Measurements from ENCODE around the gene REG3A. TPM values are rescaled to one million over a fixed set of nuclear protein-coding genes. Genes with fewer than 3 reads are reported as not detected.

The REG3A gene
- total and polyA plus RNA-seq, 10 of the 15 experiments (the other 5 are each of a cell fraction or from before 2014, with no cell fraction given), result 0.62 TPM; not detected in 9

GRCh38 chr2:79128406-79128805 lies 31.1 kb downstream of the REG3A start:
- POLR2A ChIA-PET, result no interaction called here
- Histone ChIP-seq H3K79me2 (ENCODE audit: control insufficient read depth, insufficient read depth, low read length) (no peaks in the 10 kb centered on the region), H3K4me2 (ENCODE audit: control insufficient read depth, insufficient read depth) (no peak overlapping the region), H3K9ac (ENCODE audit: control insufficient read depth, insufficient read depth, low read length) (no peak overlapping the region), H3K9me3 (replicated peaks; ENCODE audit: control insufficient read depth, insufficient read depth, low read length) (no peaks in the 10 kb centered on the region), H3K27me3 (replicated peaks in 1 of 2; ENCODE audit: control insufficient read depth in 2 of 2, insufficient read depth in 2 of 2, low read length in 1 of 2) (no peaks in the 10 kb centered on the region), H3K4me3 (no peak overlapping the region), H4K20me1 (ENCODE audit: control insufficient read depth, insufficient read depth) (no peaks in the 10 kb centered on the region), H3K4me1 (ENCODE audit: control insufficient read depth, insufficient read depth, low read length) (no peaks in the 10 kb centered on the region), H2AFZ (ENCODE audit: control insufficient read depth, low read depth, low read length) (no peak overlapping the region), H3K27ac (ENCODE audit: control insufficient read depth, insufficient read depth) (no peak overlapping the region), H3K36me3 (ENCODE audit: control insufficient read depth in 2 of 2, insufficient read depth in 2 of 2, low read length in 1 of 2) (no peaks in the 10 kb centered on the region)
- CTCF ChIA-PET, result no interaction called here
- in situ Hi-C loops (cut with MboI) (no loop called here), intact Hi-C loops (cut with micrococcal nuclease; ENCODE audit: unreplicated experiment) (no loop called here)
- RAD21 ChIA-PET (ENCODE audit: unreplicated experiment), result no interaction called here
- FAIRE-seq, result no peak
- WGBS (ENCODE audit: insufficient coverage, insufficient replicate concordance, low lambda C conversion rate, missing lambda C conversion rate), result 29% methylated on average over 3 of the region's 3 CpGs
- SMC1A ChIA-PET (ENCODE audit: uncharacterized antibody, unreplicated experiment), result no interaction called here
- DNase-seq (ENCODE audit: low read depth, low spot score), result no peak
- BruUV-seq (replicated peaks), result no TSS peak
- ATAC-seq, result no peak
- TF ChIP-seq CHD1 (IDR thresholded peaks at IDR 0.05; ENCODE audit: low read depth, low read length) (no peak), STAT3 (IDR thresholded peaks at IDR 0.05; ENCODE audit: low read depth, low read length) (no peak), IKZF1 (conservative IDR thresholded peaks at IDR 0.05) (no peak), REST (IDR thresholded peaks at IDR 0.05; ENCODE audit: low read depth, low read length) (no peak), E4F1 (IDR thresholded peaks at IDR 0.05; ENCODE audit: borderline replicate concordance, partially characterized antibody) (no peak), PML (IDR thresholded peaks at IDR 0.05; ENCODE audit: low read length) (no peak), RELB (IDR thresholded peaks at IDR 0.05; ENCODE audit: low read depth) (no peak), NFYB (IDR thresholded peaks at IDR 0.05; ENCODE audit: insufficient read depth, low read depth, low read length) (no peak), CBX5 (IDR thresholded peaks at IDR 0.05; ENCODE audit: low read depth) (no peak), TCF7 (IDR thresholded peaks at IDR 0.05; ENCODE audit: borderline replicate concordance) (no peak), FOXM1 (IDR thresholded peaks at IDR 0.05; ENCODE audit: low read depth, low read length) (no peak), ELK1 (IDR thresholded peaks at IDR 0.05; ENCODE audit: low read depth, low read length) (no peak), KAT2A (conservative IDR thresholded peaks at IDR 0.05; ENCODE audit: control insufficient read depth, low read depth, low read length) (no peak), NFIC (IDR thresholded peaks at IDR 0.05; ENCODE audit: low read depth, low read length) (no peak)
- TF ChIP-seq, protein P1, sequence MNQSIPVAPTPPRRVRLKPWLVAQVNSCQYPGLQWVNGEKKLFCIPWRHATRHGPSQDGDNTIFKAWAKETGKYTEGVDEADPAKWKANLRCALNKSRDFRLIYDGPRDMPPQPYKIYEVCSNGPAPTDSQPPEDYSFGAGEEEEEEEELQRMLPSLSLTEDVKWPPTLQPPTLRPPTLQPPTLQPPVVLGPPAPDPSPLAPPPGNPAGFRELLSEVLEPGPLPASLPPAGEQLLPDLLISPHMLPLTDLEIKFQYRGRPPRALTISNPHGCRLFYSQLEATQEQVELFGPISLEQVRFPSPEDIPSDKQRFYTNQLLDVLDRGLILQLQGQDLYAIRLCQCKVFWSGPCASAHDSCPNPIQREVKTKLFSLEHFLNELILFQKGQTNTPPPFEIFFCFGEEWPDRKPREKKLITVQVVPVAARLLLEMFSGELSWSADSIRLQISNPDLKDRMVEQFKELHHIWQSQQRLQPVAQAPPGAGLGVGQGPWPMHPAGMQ (IDR thresholded peaks at IDR 0.05; ENCODE audit: borderline replicate concordance), result no peak
